Measurements from ENCODE around the gene GOLPH3L.
"Not testable (repeated sequence)": the region's sequence is repeated elsewhere in the genome, so short reads cannot be mapped to it uniquely, and the experiment has no call there.

GOLPH3L gene

GRCh38 chr1:150629115-150629928, 67.6 kb downstream of the GOLPH3L start, which contains the start of gene ENSA:
Gene ENSA (minus strand): TSS chr1:150629612. CDS start chr1:150629470, 142 bp downstream.
- peak within 1 kb of the TSS; percentile 90 for H3K9ac ChIP-seq
- H3K4me3 ChIP-seq (IDR thresholded peaks at IDR 0.05; ENCODE audit: insufficient read depth, low read depth, low read length) = peak within 1 kb of the TSS; percentile 99
- H3K79me2 ChIP-seq (ENCODE audit: insufficient read depth, low read depth) = peaks cover 42% of the 10 kb centered on the region

GRCh38 chr1:150628766-150629114, 68.2 kb downstream of the GOLPH3L start:
- Histone ChIP-seq H3K27me3 (ENCODE audit: insufficient read depth, low read depth) (no peaks in the 10 kb centered on the region), H3K4me3 (IDR thresholded peaks at IDR 0.05; ENCODE audit: insufficient read depth, low read depth, low read length) (peak overlapping the region; percentile 99), H3K9ac (peak overlapping the region; percentile 90), H3K27ac (peak overlapping the region; percentile 85), H3K36me3 (ENCODE audit: insufficient read depth) (peaks cover 24% of the 10 kb centered on the region; the same call in 1 of the 2 replicates), H3K79me2 (ENCODE audit: insufficient read depth, low read depth) (peaks cover 42% of the 10 kb centered on the region), H4K20me1 (ENCODE audit: insufficient read depth) (peaks cover 3% of the 10 kb centered on the region; the same call in 1 of the 2 replicates), H3K4me1 (ENCODE audit: low read depth, poor library complexity, severe bottlenecking) (peaks cover 23% of the 10 kb centered on the region), H3K4me2 (peak overlapping the region; percentile 84), H2AFZ (ENCODE audit: low read depth) (peak overlapping the region; percentile 62)
- 0 out of 2 replicates have a peak, but pooled peaks have one; percentile 27 for TF ChIP-seq CTCF (conservative IDR thresholded peaks at IDR 0.05; ENCODE audit: low read depth, low read length)

More at GRCh38 chr1:150629115-150629928, 67.6 kb downstream of the GOLPH3L start, which contains the start of gene ENSA:
- peak within 1 kb of the TSS; percentile 84 for H3K4me2 ChIP-seq
- H3K27me3 ChIP-seq (ENCODE audit: insufficient read depth, low read depth) = no peaks in the 10 kb centered on the region
- H2AFZ ChIP-seq (ENCODE audit: low read depth) = peak within 1 kb of the TSS; percentile 62
- H4K20me1 ChIP-seq (ENCODE audit: insufficient read depth) = peaks cover 3% of the 10 kb centered on the region; the same call in 1 of the 2 replicates
- H3K4me1 ChIP-seq (ENCODE audit: low read depth, poor library complexity, severe bottlenecking) = peaks cover 23% of the 10 kb centered on the region
- peak; percentile 19; the same call in 1 of the 2 replicates for TF ChIP-seq CTCF (conservative IDR thresholded peaks at IDR 0.05; ENCODE audit: low read depth, low read length)
- H3K27ac ChIP-seq = peak within 1 kb of the TSS; percentile 85
- peaks cover 18% of the 10 kb centered on the region; the same call in 1 of the 2 replicates for H3K36me3 ChIP-seq (ENCODE audit: insufficient read depth)

- no peak overlapping the region for H2AFZ ChIP-seq (ENCODE audit: low read depth)
- H3K4me2 ChIP-seq = peak overlapping the region; percentile 84
- peaks cover 42% of the 10 kb centered on the region for H3K79me2 ChIP-seq (ENCODE audit: insufficient read depth, low read depth)
- TF ChIP-seq CTCF (conservative IDR thresholded peaks at IDR 0.05; ENCODE audit: low read depth, low read length) = no peak
- H3K9ac ChIP-seq = peak overlapping the region; percentile 90
- peak overlapping the region; percentile 85; the same call in 1 of the 2 replicates for H3K27ac ChIP-seq
- peaks cover 28% of the 10 kb centered on the region for H3K4me1 ChIP-seq (ENCODE audit: low read depth, poor library complexity, severe bottlenecking)
- peak overlapping the region; percentile 99 for H3K4me3 ChIP-seq (IDR thresholded peaks at IDR 0.05; ENCODE audit: insufficient read depth, low read depth, low read length)
- H4K20me1 ChIP-seq (ENCODE audit: insufficient read depth) = peaks cover 3% of the 10 kb centered on the region; the same call in 1 of the 2 replicates
- H3K27me3 ChIP-seq (ENCODE audit: insufficient read depth, low read depth) = no peaks in the 10 kb centered on the region
- peaks cover 27% of the 10 kb centered on the region; the same call in 1 of the 2 replicates for H3K36me3 ChIP-seq (ENCODE audit: insufficient read depth)
Observed at GRCh38 chr1:150627826-150628410, 69.0 kb downstream of the GOLPH3L start.

GRCh38 chr1:150626150-150626549, 70.8 kb downstream of the GOLPH3L start:
- Histone ChIP-seq H2AFZ (ENCODE audit: low read depth) (no peak overlapping the region), H3K79me2 (ENCODE audit: insufficient read depth, low read depth) (peaks cover 42% of the 10 kb centered on the region), H3K36me3 (ENCODE audit: insufficient read depth) (peaks cover 32% of the 10 kb centered on the region; the same call in 1 of the 2 replicates), H3K27me3 (ENCODE audit: insufficient read depth, low read depth) (no peaks in the 10 kb centered on the region), H3K27ac (no peak overlapping the region), H3K4me1 (ENCODE audit: low read depth, poor library complexity, severe bottlenecking) (peaks cover 44% of the 10 kb centered on the region), H3K4me2 (no peak overlapping the region), H3K4me3 (IDR thresholded peaks at IDR 0.05; ENCODE audit: insufficient read depth, low read depth, low read length) (no peak overlapping the region), H4K20me1 (ENCODE audit: insufficient read depth) (peaks cover 3% of the 10 kb centered on the region; the same call in 1 of the 2 replicates), H3K9ac (no peak overlapping the region)
- no peak for TF ChIP-seq CTCF (conservative IDR thresholded peaks at IDR 0.05; ENCODE audit: low read depth, low read length)

- not testable (repeated sequence) for H3K9ac ChIP-seq; H2AFZ ChIP-seq (ENCODE audit: low read depth); H4K20me1 ChIP-seq (ENCODE audit: insufficient read depth); H3K4me2 ChIP-seq; H3K27ac ChIP-seq; H3K27me3 ChIP-seq (ENCODE audit: insufficient read depth, low read depth); H3K4me3 ChIP-seq (IDR thresholded peaks at IDR 0.05; ENCODE audit: insufficient read depth, low read depth, low read length)
- Histone ChIP-seq H3K36me3 (ENCODE audit: insufficient read depth) (peaks cover 32% of the 10 kb centered on the region; the same call in 1 of the 2 replicates), H3K4me1 (ENCODE audit: low read depth, poor library complexity, severe bottlenecking) (peaks cover 54% of the 10 kb centered on the region), H3K79me2 (ENCODE audit: insufficient read depth, low read depth) (peaks cover 34% of the 10 kb centered on the region)
Observed at GRCh38 chr1:150624546-150624945, 72.4 kb downstream of the GOLPH3L start.

- H4K20me1 ChIP-seq (ENCODE audit: insufficient read depth); H3K4me3 ChIP-seq (IDR thresholded peaks at IDR 0.05; ENCODE audit: insufficient read depth, low read depth, low read length); H3K9ac ChIP-seq; H3K4me2 ChIP-seq; H3K27me3 ChIP-seq (ENCODE audit: insufficient read depth, low read depth); H3K27ac ChIP-seq; H2AFZ ChIP-seq (ENCODE audit: low read depth): not testable (repeated sequence)
- Histone ChIP-seq H3K4me1 (ENCODE audit: low read depth, poor library complexity, severe bottlenecking) (peaks cover 56% of the 10 kb centered on the region), H3K79me2 (ENCODE audit: insufficient read depth, low read depth) (peaks cover 34% of the 10 kb centered on the region), H3K36me3 (ENCODE audit: insufficient read depth) (peaks cover 32% of the 10 kb centered on the region; the same call in 1 of the 2 replicates)
Observed at GRCh38 chr1:150624134-150624533, 72.8 kb downstream of the GOLPH3L start.

Data from KMS-11 (cell line).